SKM-1 treated with dmso at 0.1 percent for 144 hours (cell line): ENCODE measurements around the gene ARHGAP26.

Experiments
- DNase-seq: peaks from one replicate; lab custom pipeline; 2025; ENCODE audit not compliant: unreplicated experiment; lab: John Stamatoyannopoulos, UW

Gene ARHGAP26

DNA sequence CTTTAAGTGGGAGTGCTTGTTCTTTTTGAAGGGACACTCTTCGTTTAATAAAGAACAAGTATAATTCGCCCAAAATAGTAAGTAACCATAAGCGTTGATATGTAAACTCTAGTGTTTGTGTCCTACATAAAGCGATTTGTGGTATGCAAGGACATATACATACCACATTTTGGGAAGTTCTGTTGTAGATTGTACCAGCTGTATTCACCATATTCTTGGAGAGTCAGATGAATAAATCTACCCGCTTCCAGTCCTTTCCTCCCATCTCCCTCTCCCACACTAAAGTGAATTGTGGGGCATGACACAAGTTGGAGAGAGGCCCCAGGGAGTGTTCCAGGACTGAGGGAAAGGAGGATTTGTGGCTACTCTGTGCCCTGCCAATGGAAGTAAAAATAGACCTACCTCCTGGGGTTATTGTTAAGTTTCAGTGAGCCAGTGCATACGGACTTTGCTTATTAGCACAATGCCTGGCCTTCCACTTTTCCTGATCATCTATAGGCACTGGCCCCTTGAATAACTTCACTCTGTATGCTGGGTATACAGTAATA, 40.6 kb downstream of the ARHGAP26 start:
- DNase-seq = no peak

DNA sequence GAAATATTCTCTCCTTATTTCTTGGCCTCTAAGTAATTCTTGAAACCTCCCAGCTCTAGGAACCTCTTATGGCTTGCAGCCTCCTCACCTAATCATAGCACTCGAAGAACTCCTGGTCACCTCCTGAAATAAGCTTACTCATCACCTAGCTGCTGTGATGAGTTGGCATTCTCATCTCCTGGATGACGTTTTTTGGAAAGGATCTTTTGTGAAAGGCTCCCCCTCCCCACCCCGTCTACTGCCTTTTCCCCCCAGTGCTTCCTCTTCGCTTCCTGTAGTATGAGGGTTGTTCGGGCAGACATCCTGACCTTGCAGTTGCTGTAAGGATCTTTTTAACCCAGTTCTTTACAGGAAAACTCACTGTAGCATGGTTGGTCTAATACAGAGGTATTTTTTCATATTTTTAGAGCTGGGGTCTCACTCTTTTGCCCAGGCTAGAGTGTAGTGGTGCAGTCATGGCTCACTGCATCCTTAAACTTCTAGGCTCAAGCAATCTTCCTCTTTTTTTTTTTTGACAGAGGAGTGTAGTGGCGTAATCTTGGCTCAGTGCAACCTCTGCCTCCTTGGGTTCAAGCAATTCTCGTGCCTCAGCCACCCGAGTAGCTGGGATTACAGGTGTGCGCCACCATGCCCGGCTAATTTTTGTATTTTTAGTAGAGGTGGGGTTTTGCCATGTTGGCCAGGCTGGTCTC, 41.8 kb downstream of the ARHGAP26 start:
- DNase-seq = peak; percentile 81

DNA sequence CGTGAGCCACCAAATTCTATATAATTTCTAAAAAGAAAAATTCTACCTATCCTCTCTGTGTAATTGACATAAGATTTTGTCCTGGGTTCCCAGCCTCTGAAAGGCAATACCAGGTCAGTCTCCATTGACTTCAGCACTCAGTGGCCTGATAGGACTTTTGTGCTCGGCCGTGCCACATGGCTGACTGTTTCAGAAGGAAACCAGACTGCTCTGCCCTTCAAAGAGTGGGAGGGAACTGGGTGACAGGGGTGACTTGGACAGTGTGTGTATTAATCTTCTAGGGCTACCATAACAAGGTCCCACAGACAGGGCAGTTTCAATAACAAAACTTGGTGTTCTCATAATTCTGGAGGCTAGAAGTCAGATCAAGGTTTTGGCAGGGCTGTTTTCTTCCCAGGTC, 43.0 kb downstream of the ARHGAP26 start:
- no peak for DNase-seq

DNA sequence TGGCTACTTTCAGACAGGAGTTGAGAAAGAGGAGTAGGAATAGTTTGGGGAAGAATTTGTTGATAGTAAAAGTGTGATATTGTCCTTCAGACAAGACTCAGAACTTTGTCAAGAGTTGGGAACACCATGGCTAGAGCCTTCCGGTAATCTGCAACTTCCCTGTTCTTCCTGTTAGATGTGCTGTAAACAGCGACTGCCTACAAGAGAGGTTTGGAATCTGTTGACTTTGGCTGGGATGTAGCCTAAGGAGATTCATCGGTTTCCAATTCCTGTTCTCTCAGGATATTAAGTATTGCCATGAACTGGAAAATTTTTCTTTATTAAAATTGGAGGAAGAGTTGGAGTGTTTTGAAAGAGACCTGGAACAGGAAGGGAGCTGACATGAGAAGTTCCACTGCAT, 43.9 kb downstream of the ARHGAP26 start:
- DNase-seq = no peak

DNA sequence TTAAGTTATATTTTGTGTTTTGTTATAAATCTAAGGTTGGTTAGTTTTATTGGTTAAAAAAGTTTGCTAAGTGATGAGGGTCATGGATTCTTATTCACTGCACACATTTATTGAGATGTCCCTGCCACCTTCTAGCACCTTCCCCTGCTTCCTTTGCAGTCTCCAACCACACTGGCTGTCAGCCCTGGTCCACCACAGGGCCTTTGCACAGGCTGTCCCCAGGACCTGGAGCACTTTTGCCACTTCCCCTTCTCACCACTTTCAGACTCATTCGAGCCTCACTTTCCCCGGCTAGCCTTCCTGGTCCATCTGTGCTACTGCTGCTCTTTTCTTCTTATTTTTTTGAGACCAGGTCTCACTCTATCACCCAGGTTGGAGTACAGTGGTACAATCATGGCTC, 45.3 kb downstream of the ARHGAP26 start:
- no peak for DNase-seq

DNA sequence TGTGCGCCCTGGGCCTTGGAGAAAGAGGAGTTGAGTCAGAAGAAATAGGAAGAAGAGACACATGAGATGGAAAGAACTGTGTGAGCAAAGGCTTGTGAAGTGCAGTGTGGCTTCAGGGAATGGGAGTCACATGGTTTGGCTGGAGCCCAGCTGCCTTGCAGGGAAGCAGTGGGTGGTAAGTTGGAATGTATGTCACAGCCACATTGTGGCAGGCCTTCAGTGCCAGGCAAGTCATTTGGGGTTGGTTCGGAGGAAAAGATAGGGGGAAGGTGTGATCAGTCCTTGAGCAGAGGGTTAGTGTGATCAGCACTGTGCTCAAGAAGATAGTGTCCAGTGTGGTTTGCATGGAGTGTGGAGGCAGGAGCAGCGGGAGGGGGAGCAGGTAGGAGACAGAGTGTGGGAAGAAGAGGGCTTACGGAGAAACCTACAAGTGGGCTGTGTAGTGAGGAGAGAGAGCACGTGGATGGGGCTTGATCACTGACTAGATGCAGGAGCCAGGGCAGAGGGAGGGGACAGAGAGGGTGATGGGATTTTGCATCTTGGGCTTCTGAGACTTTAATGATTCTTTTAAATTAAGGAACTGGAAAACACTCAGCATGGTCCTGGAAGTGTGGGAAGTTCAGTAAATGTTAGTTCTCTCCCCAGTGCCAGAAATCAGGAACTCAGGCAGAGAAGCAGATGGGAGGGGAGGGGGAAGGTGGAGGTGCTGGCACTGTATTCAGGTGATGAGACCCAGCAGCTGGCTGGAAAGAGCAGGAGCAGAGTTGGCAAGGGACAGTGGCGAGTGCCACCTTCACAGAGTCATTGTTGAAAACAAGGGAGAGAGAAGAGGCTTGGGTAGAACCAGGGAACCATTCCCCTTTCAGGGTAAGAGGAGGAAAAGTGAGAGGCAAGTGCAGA, 46.6 kb downstream of the ARHGAP26 start:
- DNase-seq = no peak

DNA sequence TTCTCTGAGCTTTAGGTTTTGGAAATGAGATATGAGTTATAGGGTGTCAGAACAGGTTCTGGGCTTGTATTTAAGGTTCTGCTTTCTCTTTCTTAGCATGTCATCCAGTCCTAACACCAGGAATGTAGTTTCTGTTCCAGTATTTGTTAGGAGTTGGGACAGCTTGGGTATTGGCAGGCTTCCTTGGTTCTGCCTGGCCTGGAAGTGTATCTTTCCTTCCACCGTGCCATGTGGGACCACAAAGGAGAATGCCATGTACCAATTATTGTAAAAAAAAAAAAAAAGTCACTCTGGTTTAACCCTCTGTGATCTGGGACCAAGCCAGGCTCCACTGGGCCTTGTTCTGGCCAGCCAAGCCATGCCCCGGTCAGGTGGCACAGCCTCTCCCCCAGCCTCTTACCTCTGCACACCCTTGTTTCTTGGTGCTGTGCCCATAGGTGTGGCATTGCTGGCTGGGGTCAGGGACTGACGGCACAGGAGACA, 47.8 kb downstream of the ARHGAP26 start:
- no peak for DNase-seq

DNA sequence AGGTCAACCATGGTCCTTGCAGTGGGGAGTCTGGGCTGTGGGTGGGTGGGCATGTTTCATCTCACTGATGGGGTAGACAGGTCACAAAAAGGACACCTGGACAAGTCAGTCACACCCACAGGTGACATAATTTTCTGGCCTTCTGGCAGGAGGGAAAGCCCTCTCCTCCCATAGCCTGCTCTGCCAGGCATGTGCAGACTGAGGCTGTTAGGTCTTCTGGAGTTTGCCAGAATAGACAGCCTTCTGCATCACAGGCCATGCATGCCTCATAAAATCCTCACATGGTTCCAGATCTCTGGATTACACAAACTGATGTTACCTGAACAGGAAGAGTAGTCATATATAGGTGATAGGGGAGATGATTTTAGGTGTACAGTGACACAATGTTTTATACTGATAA, 49.1 kb downstream of the ARHGAP26 start:
- DNase-seq = no peak

DNA sequence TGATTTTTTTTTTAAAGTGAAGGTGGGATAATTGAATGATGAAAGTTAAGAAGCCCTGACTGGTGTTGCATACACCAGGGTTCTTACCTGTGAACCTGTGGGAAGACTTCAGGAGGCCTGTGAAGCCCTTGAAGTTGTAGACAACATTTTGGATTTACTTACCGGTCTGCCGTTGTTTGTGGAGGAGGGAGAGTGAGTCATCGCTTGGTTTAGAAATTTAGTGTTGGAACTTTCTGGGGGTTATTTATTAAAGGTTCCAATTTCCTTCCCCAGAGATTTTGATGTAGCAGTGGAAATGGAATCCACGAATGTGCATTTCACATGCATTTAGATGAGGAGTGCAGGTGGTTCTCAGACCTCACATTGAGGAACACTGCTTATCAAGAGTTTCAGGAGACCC, 49.6 kb downstream of the ARHGAP26 start:
- no peak for DNase-seq

DNA sequence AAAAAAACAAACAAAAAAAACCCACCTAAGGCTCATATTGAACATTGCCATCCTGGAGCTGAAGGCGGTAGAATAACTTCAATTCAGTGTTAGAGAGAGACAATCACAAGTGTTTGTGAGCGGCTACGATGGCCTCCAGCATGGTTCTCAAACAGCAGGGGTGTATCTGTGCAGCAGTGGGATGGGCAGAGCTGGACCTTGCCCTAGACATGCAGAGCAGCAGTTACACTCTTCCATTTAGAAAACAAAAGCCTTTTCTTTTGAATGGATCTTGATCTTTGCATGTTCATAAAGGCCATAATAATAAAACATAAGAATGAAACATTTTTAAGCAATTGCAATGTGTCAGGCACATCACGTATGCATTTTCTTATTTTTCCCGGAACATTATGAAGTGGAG, 50.3 kb downstream of the ARHGAP26 start:
- no peak for DNase-seq

DNA sequence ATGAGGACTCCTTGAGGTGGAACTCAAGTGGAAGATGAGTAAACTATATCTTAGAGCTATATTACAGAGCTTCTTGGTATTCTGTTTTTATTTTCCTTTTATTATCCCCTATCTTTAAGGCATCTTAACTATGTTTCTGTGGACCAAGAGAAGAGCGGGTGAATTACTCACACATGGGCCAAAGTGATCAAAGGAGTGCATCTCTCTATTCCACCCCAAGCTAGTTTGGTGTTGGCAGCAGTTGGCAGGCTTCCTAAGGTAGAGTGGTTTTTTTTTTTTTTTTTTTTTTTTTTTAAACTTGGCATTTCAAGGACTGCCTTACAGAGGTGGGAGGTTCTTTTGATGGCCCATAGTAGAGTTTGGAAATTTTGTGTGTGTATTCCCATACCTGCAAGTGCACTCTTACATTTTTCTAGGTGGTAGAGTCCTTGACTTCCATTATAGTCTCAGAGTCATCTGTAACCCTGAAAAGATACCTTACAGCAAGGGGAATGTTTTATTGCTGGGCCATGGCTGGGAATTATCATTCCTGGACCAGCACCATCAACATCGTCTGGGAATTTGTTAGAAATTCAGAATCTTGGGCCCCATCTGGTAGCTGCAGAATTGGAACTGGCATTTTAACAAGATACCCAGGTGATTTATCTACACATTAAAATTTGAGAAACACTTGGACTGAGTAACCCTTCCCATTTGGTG, 51.0 kb downstream of the ARHGAP26 start:
- DNase-seq = no peak

DNA sequence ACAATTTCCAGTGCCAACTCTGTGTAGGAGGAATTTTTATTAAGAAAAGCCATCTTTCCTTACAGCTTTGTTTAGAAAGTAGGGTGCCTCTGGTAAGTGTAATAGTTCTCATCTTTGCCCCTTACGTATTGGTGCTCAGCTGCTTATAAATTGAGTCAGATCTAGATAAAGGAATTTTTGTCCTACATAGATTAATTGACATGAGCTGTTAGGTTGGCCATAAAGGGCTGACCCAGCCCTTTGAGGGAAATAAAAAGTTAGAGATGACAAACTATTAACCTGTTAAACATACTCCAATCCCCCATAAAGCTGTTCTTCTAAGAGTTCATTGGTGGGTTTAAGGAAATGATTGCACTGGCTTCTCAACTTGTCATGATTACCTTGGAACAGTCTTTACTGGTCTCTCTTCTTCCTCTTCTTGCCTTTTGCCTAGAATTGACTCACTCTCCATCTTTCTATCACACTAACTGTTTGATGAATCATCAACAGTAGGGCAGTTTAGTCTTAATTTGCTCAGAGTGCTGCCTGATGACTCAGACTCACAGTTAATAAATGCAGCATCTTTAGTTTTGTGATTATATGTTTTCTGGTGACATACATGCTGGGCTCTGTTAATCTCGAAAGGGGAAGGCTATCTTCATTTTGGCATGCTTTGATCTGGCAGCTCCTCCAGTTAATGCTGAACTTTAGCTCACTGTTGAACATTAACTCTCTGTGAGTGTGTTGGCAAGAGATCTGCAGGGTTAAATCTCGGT, 51.7 kb downstream of the ARHGAP26 start:
- peak; percentile 51 for DNase-seq

DNA sequence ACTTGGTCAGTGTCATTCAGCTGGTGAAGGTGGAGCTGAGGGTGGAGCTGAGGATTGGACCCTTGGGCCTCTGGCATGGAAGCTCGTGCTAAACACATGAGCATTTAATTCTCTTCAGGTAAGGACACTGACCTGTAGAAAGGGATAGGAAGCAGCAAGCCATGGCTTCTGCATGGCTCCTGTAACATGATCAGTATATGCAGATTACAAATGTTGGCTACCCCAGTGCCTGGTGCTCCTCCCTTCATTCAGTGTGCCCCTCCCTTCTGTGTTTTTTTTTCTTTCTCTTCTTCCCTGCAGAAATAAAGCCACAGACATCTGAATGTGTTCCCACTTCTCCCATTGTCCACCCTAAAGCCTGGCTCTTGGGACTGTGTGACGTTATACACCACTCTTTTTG, 52.9 kb downstream of the ARHGAP26 start:
- DNase-seq = no peak

DNA sequence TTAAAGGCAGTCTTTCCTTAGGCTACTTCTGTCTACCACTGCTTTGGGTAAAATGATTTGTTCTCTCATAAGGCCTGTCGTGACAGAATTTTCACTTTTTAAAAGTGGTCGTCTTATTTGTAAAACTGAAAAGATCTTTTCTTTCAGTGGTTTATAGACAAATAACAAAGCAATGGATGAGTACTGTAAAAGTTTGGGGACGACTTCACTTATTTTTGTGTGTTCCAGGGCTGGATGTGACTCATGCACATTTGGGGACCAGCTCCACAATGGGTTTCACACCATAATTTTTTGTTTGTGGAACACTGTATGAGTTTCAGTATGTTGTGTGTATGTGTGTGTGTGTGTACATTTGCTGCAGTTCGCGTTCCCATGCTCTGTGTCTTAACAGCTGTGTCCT, 53.6 kb downstream of the ARHGAP26 start:
- DNase-seq = no peak

DNA sequence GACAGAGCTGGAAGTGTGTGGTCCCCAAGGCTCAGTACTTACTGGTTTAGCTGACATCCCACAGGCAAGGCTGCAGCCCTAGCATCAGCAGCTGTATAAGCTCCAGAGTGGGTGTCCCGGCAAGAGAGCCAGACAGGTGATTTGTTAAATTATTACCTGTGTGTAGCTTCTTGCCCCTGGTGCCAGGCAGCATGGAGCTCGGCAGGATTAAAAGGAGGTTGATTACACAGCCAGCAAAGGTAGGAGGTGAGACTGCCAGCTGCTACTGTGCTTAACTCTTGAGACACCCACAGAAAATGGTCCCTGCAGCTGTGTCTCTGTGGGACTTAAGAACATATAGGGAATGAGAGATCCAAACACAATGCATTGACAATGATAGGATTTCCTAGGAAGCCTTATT, 54.2 kb downstream of the ARHGAP26 start:
- DNase-seq = no peak

DNA sequence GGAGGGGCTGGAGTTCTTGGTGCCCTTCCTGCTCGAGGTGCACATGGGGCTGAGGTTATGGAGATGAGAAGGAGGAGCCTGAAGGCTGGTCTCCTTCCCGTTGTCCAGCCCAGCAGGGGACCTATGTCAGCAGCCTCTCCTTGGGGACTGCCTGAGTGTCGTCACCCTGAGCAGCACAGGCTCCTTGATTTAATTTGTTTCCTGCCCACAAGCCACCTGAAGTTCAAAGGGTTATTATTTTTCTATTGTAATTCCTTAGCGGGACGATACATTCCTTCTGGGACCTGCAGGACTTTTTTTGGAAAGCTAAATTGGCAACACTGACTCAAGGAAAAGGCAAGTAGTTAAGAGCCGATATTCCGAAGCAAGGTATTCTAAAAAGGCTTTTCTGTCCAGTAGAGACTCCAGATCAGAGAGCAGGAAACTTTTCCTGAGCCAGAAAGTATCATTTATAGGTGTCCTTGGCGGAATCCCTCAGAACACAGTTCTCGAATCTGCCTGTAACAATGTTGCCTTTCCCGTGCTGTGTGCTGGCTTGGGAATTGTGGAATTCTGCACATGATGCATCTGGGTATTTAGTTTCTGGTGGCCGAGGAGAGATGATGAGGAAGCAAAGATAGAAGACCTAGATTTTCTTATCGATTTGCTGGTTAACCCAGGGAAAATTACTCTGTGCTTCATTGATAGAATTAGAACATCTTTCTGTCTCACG, 55.4 kb downstream of the ARHGAP26 start:
- DNase-seq = no peak

DNA sequence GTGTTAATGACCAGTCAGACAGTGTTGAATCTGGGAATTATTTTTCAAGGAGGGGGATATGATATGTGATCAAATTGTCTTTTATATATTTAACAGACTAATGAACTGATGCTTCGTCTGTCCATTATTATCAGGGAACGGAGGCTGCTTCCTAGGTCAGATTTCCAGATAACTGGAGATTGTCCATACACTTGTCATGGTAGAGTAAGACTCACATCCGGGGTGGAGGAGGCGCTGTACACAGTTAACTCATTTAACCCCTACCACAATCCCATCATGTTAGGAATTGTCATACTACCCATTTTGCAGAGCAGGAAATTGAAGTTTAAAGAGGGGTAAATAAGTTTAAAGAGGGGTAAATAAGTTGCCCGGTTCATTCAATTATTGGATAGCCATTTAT, 55.9 kb downstream of the ARHGAP26 start:
- DNase-seq = no peak

DNA sequence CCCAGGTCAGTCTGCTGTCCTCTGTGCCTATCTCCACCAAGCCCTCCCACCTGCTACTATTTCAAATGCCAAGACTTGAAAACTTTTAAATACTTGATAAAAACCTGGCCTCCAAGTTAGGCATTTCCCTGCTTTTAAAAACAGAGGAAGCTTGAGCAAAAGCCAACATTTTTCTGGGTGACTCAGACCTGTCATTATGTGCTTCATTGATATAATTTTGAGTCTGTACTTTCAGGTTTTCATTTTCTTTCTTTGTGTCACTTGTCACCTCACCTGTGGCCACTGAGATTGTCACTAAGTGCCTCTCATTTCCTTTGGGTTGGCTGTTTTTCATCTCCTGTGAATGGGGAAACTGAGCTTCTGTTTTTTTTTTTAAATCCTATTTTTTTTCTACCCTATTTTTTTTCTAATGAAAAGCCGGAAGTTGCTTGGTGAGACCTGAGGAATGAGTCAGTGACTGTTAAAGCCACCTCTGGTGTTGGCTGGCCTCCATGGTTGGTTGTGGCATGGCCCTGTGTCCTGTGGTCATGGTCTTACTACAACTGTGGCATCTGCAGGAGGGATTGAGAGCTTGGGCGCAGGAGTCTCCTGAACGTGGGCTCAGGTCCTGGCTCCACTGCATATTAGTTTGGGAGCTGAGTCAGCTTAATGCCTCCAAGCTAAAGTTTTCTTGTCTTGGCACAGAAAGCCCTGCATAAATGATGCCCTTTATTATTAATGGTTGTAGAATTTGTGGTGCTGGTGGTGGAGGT, 56.7 kb downstream of the ARHGAP26 start:
- peak; percentile 65 for DNase-seq

DNA sequence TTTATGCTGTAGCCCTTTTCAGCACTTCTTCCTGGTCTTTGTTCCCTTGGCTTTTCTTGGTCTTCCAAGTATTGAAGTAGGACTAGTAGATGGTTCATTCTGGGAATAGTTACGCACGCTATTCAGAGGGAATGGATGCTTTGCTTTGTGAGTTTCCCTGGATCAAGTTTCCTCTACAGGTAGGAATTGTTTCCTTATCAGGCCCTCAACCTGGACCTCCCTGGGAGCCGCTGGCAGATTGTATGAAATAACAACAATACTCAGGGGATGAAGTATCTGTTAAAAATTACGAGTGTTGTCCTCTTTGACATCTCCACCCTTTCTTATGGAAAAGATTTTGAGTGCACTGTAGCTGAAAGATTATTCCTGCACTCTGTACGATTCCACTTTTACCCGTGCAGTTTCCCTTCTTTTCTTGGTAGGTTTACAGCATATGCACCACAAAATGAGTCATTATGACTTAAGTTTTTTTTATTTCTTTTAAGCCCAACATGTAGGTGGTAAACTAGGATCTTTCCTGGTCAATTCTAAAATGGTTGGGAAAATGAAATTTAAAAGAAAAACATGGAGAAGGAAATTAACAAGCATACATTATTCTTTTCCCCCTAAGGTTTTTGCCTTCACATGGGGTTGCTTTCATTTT, 57.9 kb downstream of the ARHGAP26 start:
- DNase-seq = no peak
